Nephron (organoid): ENCODE measurements around the gene SGMS2.

ENCODE experiments used
- H3K27ac Mint-ChIP-seq, 3 experiments: 2 replicates each; pipeline ENCODE4 v1.8.0; 2020; ENCODE audit warnings: mixed read lengths in 3 of 3, mild to moderate bottlenecking in 2 of 3, moderate library complexity in 1 of 3
- H3K27me3 Mint-ChIP-seq: 2 replicates; pipeline ENCODE4 v1.8.0; 2021; ENCODE audit warnings: low read depth, mild to moderate bottlenecking, moderate library complexity, mixed read lengths
- H3K36me3 Mint-ChIP-seq: 2 replicates; pipeline ENCODE4 v1.8.0; 2020; ENCODE audit warnings: low read depth, mixed read lengths
- H3K4me1 Mint-ChIP-seq: 2 replicates; pipeline ENCODE4 v1.8.0; 2020; ENCODE audit warnings: mixed read lengths
- H3K4me3 Mint-ChIP-seq, 3 experiments: 2 replicates each; pipeline ENCODE4 v1.8.0; 2020; ENCODE audit warnings: mild to moderate bottlenecking in 3 of 3, mixed read lengths in 3 of 3, moderate library complexity in 2 of 3
- H3K9me3 Mint-ChIP-seq: 2 replicates; pipeline ENCODE4 v1.8.0; 2020; ENCODE audit warnings: mixed read lengths
- TF ChIP-seq, protein P1 (sequence below), 3 experiments: fragments of 200-600 bp; sonication (generic); IDR thresholded peaks; one replicate each; pipeline ENCODE4 v1.5.0; 2021; ENCODE audit warnings: antibody characterized with exemption in 3 of 3; ENCODE audit not compliant: unreplicated experiment in 3 of 3

Gene SGMS2

DNA sequence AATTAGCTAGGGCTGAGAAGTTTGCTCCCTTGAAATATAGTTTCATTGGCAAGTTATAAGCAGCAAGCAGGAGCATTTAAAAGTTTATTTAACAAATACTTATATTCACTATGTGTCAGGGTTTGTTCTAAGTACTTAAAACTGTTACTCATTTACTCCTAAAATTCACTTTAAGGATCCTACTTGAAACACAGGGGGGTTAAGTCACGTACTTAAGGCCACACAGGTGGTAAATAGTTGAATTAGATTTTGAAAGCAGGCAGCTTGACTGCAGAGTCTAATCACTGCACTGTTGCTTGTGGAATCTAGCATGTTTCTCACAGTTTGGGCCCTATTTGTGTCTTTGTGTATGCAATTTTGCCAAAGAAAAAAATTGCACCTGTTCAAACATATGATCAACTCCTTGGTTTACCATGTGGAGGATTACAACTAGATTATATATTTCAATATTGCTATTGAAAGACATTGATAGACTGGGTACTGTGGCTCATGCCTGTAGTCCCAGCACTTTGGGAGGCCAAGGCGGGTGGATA lies 7.6 kb downstream of the SGMS2 start:
- H3K4me1 Mint-ChIP-seq = no peaks in the 10 kb centered on the region
- H3K27ac Mint-ChIP-seq = no peak overlapping the region
- no peak overlapping the region for H3K4me3 Mint-ChIP-seq
- peaks cover 4% of the 10 kb centered on the region for H3K27me3 Mint-ChIP-seq
- TF ChIP-seq, protein P1, sequence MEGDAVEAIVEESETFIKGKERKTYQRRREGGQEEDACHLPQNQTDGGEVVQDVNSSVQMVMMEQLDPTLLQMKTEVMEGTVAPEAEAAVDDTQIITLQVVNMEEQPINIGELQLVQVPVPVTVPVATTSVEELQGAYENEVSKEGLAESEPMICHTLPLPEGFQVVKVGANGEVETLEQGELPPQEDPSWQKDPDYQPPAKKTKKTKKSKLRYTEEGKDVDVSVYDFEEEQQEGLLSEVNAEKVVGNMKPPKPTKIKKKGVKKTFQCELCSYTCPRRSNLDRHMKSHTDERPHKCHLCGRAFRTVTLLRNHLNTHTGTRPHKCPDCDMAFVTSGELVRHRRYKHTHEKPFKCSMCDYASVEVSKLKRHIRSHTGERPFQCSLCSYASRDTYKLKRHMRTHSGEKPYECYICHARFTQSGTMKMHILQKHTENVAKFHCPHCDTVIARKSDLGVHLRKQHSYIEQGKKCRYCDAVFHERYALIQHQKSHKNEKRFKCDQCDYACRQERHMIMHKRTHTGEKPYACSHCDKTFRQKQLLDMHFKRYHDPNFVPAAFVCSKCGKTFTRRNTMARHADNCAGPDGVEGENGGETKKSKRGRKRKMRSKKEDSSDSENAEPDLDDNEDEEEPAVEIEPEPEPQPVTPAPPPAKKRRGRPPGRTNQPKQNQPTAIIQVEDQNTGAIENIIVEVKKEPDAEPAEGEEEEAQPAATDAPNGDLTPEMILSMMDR (IDR thresholded peaks at IDR 0.05; ENCODE audit: unreplicated experiment in 3 of 3) = no peak
- peaks cover 2% of the 10 kb centered on the region for H3K9me3 Mint-ChIP-seq
- no peaks in the 10 kb centered on the region for H3K36me3 Mint-ChIP-seq

DNA sequence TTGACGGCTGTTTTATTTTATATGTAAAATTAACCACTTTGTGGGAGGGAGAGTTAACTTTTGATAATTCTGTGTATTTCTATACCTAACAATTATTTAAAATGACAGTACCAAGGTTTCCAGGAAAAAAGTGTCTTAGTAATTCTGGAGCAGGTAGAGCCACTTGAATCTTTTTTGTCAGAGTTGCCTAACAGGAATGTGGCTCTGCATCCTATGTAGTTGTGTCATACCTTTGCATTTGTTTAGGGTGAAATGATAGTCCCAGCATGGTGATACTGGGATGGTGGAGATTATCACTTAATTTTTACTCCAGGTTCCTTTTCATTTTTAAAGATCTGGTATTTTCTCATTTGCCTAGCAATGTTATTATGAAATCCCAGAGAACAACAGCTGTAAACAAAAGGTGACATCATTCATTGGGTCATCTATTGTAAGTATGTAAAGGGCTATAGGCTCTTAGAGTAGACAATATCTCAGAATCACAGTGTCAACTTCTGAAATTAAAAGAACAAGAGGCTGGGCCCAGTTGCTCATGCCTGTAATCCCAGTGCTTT lies 9.6 kb downstream of the SGMS2 start:
- Mint-ChIP-seq H3K27ac (no peak overlapping the region), H3K4me3 (no peak overlapping the region), H3K4me1 (no peaks in the 10 kb centered on the region), H3K27me3 (peaks cover 4% of the 10 kb centered on the region), H3K36me3 (no peaks in the 10 kb centered on the region), H3K9me3 (peaks cover 2% of the 10 kb centered on the region)
- TF ChIP-seq, protein P1 (IDR thresholded peaks at IDR 0.05; ENCODE audit: unreplicated experiment in 3 of 3) = no peak

DNA sequence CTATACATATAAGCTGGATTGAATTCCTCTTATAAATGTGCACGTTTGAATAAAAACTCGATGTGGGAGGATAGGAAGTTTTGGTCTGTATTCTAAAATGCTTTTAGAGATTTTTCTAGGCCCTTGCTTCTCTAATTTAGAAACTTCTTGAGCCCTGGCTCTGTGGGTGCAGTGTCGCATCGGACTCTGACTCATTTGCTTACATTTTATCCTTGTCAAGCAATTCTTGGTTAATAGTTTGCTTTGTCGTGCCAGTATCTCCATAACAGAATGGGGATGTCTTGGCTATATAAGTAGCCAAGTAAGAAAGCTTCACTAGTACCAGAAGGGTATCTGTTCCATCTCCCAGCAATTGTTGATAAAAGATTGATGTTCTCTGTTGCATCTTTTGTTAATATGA lies 10.7 kb downstream of the SGMS2 start:
- TF ChIP-seq, protein P1 (IDR thresholded peaks at IDR 0.05; ENCODE audit: unreplicated experiment in 3 of 3) = no peak
- Mint-ChIP-seq H3K4me1 (no peaks in the 10 kb centered on the region), H3K27ac (no peak overlapping the region)

DNA sequence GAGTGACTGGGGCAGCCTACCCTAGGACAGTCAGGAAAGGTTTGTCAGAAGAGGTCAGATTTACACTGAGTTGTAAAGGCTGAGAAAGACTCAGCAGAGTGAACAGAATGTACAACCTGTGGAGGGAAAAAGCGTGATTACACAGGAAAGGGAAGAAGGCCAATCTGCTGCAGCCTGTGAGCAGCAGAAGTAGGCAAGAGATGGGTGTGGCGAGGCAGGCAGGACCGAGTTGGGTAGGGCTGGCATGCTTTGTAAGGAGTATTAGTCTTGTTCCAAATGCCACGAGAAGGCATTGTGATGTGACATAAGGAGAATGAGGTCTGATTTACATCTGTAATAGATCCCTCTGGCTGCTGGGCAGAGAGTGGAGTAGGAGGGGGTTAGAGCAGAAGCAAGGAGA lies 12.6 kb downstream of the SGMS2 start:
- Mint-ChIP-seq H3K36me3 (no peaks in the 10 kb centered on the region), H3K4me1 (no peaks in the 10 kb centered on the region), H3K27ac (no peak overlapping the region), H3K4me3 (no peak overlapping the region), H3K9me3 (peaks cover 2% of the 10 kb centered on the region), H3K27me3 (no peaks in the 10 kb centered on the region)
- TF ChIP-seq, protein P1 (IDR thresholded peaks at IDR 0.05; ENCODE audit: unreplicated experiment in 3 of 3) = no peak

More for the DNA sequence above, 10.7 kb downstream of the SGMS2 start:
- no peak overlapping the region for H3K4me3 Mint-ChIP-seq
- no peaks in the 10 kb centered on the region for H3K27me3 Mint-ChIP-seq
- H3K9me3 Mint-ChIP-seq = peaks cover 2% of the 10 kb centered on the region
- no peaks in the 10 kb centered on the region for H3K36me3 Mint-ChIP-seq

GRCh38 chr4:107837776-107838618 lies 13.3 kb downstream of the SGMS2 start:
- Mint-ChIP-seq H3K4me3 (no peak overlapping the region), H3K27ac (no peak overlapping the region), H3K4me1 (no peaks in the 10 kb centered on the region), H3K9me3 (peaks cover 2% of the 10 kb centered on the region), H3K27me3 (no peaks in the 10 kb centered on the region), H3K36me3 (no peaks in the 10 kb centered on the region)
- TF ChIP-seq, protein P1 (IDR thresholded peaks at IDR 0.05; ENCODE audit: unreplicated experiment in 3 of 3) = no peak
